Endothelial cell of umbilical vein (primary cell): ENCODE data around the gene ELOVL5.

Experiments
- EZH2 ChIP-seq: IDR thresholded peaks from 2 replicates; pipeline ENCODE4 v1.6.1; 2012; ENCODE audit warnings: borderline replicate concordance, low read depth, mild to moderate bottlenecking, moderate library complexity, low read length, inconsistent platforms; ENCODE audit not compliant: severe bottlenecking
- JUN ChIP-seq: IDR thresholded peaks from 2 replicates; pipeline ENCODE4 v1.6.1; 2011; ENCODE audit warnings: borderline replicate concordance, low read depth; ENCODE audit not compliant: insufficient read length, insufficient read depth
- POLR2A ChIP-seq: IDR thresholded peaks from 2 replicates; pipeline ENCODE4 v1.6.1; 2012; ENCODE audit warnings: low read depth, mild to moderate bottlenecking, control low read depth, low read length
- TF ChIP-seq, protein P1 (sequence below), 2 donors: IDR thresholded peaks; 1 replicate in 1 of 2; 2 replicates in 1 of 2; pipeline ENCODE4 v1.5.1; 2011; ENCODE audit warnings: low read length in 2 of 2, mild to moderate bottlenecking in 2 of 2, moderate library complexity in 2 of 2, control low read depth in 1 of 2, inconsistent platforms in 1 of 2, low read depth in 1 of 2; ENCODE audit not compliant: insufficient read depth in 1 of 2; ENCODE audit errors: extremely low read depth in 1 of 2

DNA sequence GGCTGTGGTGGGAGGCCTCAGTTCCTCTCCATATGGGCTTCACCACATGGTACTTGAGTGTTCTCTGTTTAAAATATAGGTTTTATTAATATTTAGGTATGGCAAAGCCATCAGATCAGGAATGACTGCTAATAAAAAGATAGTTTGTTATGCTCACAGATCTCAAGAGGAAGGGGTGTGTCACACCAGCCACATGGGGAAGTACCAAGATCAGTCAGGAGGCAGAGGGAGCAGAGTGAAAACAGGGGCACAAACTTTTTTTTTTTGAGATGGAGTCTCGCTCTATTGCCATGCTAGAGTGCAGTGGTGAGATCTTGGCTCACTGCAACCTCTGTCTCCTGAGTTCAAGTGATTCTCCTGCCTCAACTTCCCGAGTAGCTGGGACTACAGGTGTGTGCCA is 108.0 kb downstream of the ELOVL5 start:
- no peak for TF ChIP-seq JUN
- TF ChIP-seq POLR2A: no peak
- TF ChIP-seq, protein P1, sequence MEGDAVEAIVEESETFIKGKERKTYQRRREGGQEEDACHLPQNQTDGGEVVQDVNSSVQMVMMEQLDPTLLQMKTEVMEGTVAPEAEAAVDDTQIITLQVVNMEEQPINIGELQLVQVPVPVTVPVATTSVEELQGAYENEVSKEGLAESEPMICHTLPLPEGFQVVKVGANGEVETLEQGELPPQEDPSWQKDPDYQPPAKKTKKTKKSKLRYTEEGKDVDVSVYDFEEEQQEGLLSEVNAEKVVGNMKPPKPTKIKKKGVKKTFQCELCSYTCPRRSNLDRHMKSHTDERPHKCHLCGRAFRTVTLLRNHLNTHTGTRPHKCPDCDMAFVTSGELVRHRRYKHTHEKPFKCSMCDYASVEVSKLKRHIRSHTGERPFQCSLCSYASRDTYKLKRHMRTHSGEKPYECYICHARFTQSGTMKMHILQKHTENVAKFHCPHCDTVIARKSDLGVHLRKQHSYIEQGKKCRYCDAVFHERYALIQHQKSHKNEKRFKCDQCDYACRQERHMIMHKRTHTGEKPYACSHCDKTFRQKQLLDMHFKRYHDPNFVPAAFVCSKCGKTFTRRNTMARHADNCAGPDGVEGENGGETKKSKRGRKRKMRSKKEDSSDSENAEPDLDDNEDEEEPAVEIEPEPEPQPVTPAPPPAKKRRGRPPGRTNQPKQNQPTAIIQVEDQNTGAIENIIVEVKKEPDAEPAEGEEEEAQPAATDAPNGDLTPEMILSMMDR (IDR thresholded peaks at IDR 0.05; ENCODE audit: extremely low read depth in 1 of 2, insufficient read depth in 1 of 2, low read depth in 1 of 2, low read length in 2 of 2): no peak
- no peak for TF ChIP-seq EZH2
